Measurements from ENCODE around the gene COL8A1. TPM values are rescaled to one million over a fixed set of nuclear protein-coding genes. Genes with fewer than 3 reads are reported as not detected.

The COL8A1 gene
- total and polyA plus RNA-seq, 10 of the 15 experiments (the other 5 are each of a cell fraction or from before 2014, with no cell fraction given), result 0.04 to 0.73 (median 0.10) TPM; not detected in 5

- TF ChIP-seq CEBPZ (IDR thresholded peaks at IDR 0.05; ENCODE audit: low read depth, low read length), result no peak
These were observed 5.6 kb downstream of the COL8A1 start (continued) for GRCh38 chr3:99644017-99644416.

GRCh38 chr3:99644746-99645145 is 6.4 kb downstream of the COL8A1 start:
- H3K36me3 ChIP-seq (ENCODE audit: control insufficient read depth in 2 of 2, insufficient read depth in 2 of 2, low read length in 1 of 2), result no peaks in the 10 kb centered on the region
- 39% methylated on average over 3 of the region's 3 CpGs for WGBS (ENCODE audit: insufficient coverage, insufficient replicate concordance, low lambda C conversion rate, missing lambda C conversion rate)
- no peaks in the 10 kb centered on the region for H3K9me3 ChIP-seq (replicated peaks; ENCODE audit: control insufficient read depth, insufficient read depth, low read length)
- H3K4me3 ChIP-seq, result no peak overlapping the region
- peaks cover 0 to 6% of the 10 kb centered on the region in 2 experiments; a peak in 1 of 4 replicates for H3K27me3 ChIP-seq (replicated peaks in 1 of 2; ENCODE audit: control insufficient read depth in 2 of 2, insufficient read depth in 2 of 2, low read length in 1 of 2)
- no peak overlapping the region for H2AFZ ChIP-seq (ENCODE audit: control insufficient read depth, low read depth, low read length)
- H3K4me1 ChIP-seq (ENCODE audit: control insufficient read depth, insufficient read depth, low read length), result no peaks in the 10 kb centered on the region
- no peak overlapping the region for H3K4me2 ChIP-seq (ENCODE audit: control insufficient read depth, insufficient read depth)
- FAIRE-seq, result no peak
- CTCF ChIA-PET, result interaction anchor here (0.6 to 9.7 kb wide), 23 partner anchors 8 to 471 kb away, joined by 3 to 78 read pairs (median 4); no protein-coding TSS in a partner anchor
- BruUV-seq (replicated peaks), result no TSS peak
- H3K27ac ChIP-seq (ENCODE audit: control insufficient read depth, insufficient read depth), result no peak overlapping the region
- no peak for ATAC-seq
- H3K9ac ChIP-seq (ENCODE audit: control insufficient read depth, insufficient read depth, low read length), result no peak overlapping the region
- SMC1A ChIA-PET (ENCODE audit: uncharacterized antibody, unreplicated experiment), result interaction anchor here (0.6 to 2.4 kb wide), 12 partner anchors 12 to 1309 kb away, joined by 3 to 9 read pairs (median 3); no protein-coding TSS in a partner anchor
- intact Hi-C loops (cut with micrococcal nuclease; ENCODE audit: unreplicated experiment), result loop anchor here (2.0 kb wide), 1 partner anchor 108 kb away; no protein-coding TSS in a partner anchor
- in situ Hi-C loops (cut with MboI), result no loop called here
- POLR2A ChIA-PET, result no interaction called here
- TF ChIP-seq PRDM15 (CRISPR knock-in tag; IDR thresholded peaks at IDR 0.05), result no peak
- no peak for TF ChIP-seq MYC (IDR thresholded peaks at IDR 0.05; ENCODE audit: insufficient read depth, insufficient read length, insufficient replicate concordance, low read length, severe bottlenecking)
- H4K20me1 ChIP-seq (ENCODE audit: control insufficient read depth, insufficient read depth), result no peaks in the 10 kb centered on the region
- no peaks in the 10 kb centered on the region for H3K79me2 ChIP-seq (ENCODE audit: control insufficient read depth, insufficient read depth, low read length)
- no peak for DNase-seq (ENCODE audit: low read depth, low spot score)
- RAD21 ChIA-PET (ENCODE audit: unreplicated experiment), result interaction anchor here (0.7 to 2.5 kb wide), 4 partner anchors 12 to 146 kb away, joined by 3 to 9 read pairs (median 4); no protein-coding TSS in a partner anchor

Measured in GM12878 (cell line).